ENCODE data around the gene ADCK2. TPM values are rescaled to one million over a fixed set of nuclear protein-coding genes. Genes with fewer than 3 reads are reported as not detected.

ADCK2 gene
- total RNA-seq, 3 donors from 2014 or later = 21.8 to 31.9 (median 23.6) TPM

GRCh38 chr7:140649556-140650205 is 23.1 kb upstream of the ADCK2 start:
- peak in 1 of 2 donors; percentile 3 for DNase-seq (ENCODE audit: low spot score in 2 of 2)
- Histone ChIP-seq H3K27me3 (no peaks in the 10 kb centered on the region), H3K27ac (no peak overlapping the region), H3K9me3 (no peaks in the 10 kb centered on the region), H3K4me1 (peaks cover 0 to 8% of the 10 kb centered on the region in 2 donors), H3K36me3 (no peaks in the 10 kb centered on the region), H3K4me3 (no peak overlapping the region)
- intact Hi-C loops (cut with DNase I; ENCODE audit: low total_unique reads) = no loop called here
- TF ChIP-seq POLR2AphosphoS5 (IDR thresholded peaks at IDR 0.05) = no peak
- TF ChIP-seq CTCF (IDR thresholded peaks at IDR 0.05) = no peak
- no peak for TF ChIP-seq POLR2A (IDR thresholded peaks at IDR 0.05)

- Histone ChIP-seq H3K27me3 (no peaks in the 10 kb centered on the region), H3K36me3 (no peaks in the 10 kb centered on the region), H3K9me3 (no peaks in the 10 kb centered on the region), H3K4me3 (no peak overlapping the region), H3K4me1 (peaks cover 0 to 8% of the 10 kb centered on the region in 2 donors), H3K27ac (no peak overlapping the region)
- DNase-seq (ENCODE audit: low spot score in 2 of 2) = no peak
- TF ChIP-seq POLR2A (IDR thresholded peaks at IDR 0.05) (no peak), POLR2AphosphoS5 (IDR thresholded peaks at IDR 0.05) (no peak), CTCF (IDR thresholded peaks at IDR 0.05) (no peak)
- intact Hi-C loops (cut with DNase I; ENCODE audit: low total_unique reads) = no loop called here
Observed at GRCh38 chr7:140650367-140650766, 22.4 kb upstream of the ADCK2 start.

GRCh38 chr7:140653319-140654108 is 19.2 kb upstream of the ADCK2 start:
- peak in 1 of 2 donors; percentile 27 for DNase-seq (ENCODE audit: low spot score in 2 of 2)
- no peak overlapping the region for H3K4me3 ChIP-seq
- no peak overlapping the region for H3K27ac ChIP-seq
- H3K36me3 ChIP-seq = no peaks in the 10 kb centered on the region
- intact Hi-C loops (cut with DNase I; ENCODE audit: low total_unique reads) = no loop called here
- no peaks in the 10 kb centered on the region for H3K27me3 ChIP-seq
- peaks cover 0 to 8% of the 10 kb centered on the region in 2 donors for H3K4me1 ChIP-seq
- TF ChIP-seq CTCF (IDR thresholded peaks at IDR 0.05) (peak; percentile 62 to 90 (median 89)), POLR2A (IDR thresholded peaks at IDR 0.05) (no peak), POLR2AphosphoS5 (IDR thresholded peaks at IDR 0.05) (peak in 2 of 3 donors; percentile 24 to 39)
- no peaks in the 10 kb centered on the region for H3K9me3 ChIP-seq

- no peak for DNase-seq (ENCODE audit: low spot score in 2 of 2)
- Histone ChIP-seq H3K4me3 (no peak overlapping the region), H3K36me3 (no peaks in the 10 kb centered on the region), H3K9me3 (no peaks in the 10 kb centered on the region), H3K27ac (no peak overlapping the region), H3K4me1 (peaks cover 0 to 8% of the 10 kb centered on the region in 2 donors), H3K27me3 (no peaks in the 10 kb centered on the region)
- TF ChIP-seq POLR2AphosphoS5 (IDR thresholded peaks at IDR 0.05) (no peak), POLR2A (IDR thresholded peaks at IDR 0.05) (no peak), CTCF (IDR thresholded peaks at IDR 0.05) (no peak)
- intact Hi-C loops (cut with DNase I; ENCODE audit: low total_unique reads) = no loop called here
Observed at GRCh38 chr7:140654109-140654387, 18.7 kb upstream of the ADCK2 start.

- no peaks in the 10 kb centered on the region for H3K36me3 ChIP-seq
- H3K4me3 ChIP-seq = no peak overlapping the region
- no peak overlapping the region for H3K27ac ChIP-seq
- TF ChIP-seq CTCF (IDR thresholded peaks at IDR 0.05) (no peak), POLR2AphosphoS5 (IDR thresholded peaks at IDR 0.05) (no peak), POLR2A (IDR thresholded peaks at IDR 0.05) (no peak)
- H3K4me1 ChIP-seq = peaks cover 0 to 8% of the 10 kb centered on the region in 2 donors
- intact Hi-C loops (cut with DNase I; ENCODE audit: low total_unique reads) = loop anchor here (1.0 kb wide), 1 partner anchor 127 kb away; no protein-coding TSS in a partner anchor
- no peaks in the 10 kb centered on the region for H3K27me3 ChIP-seq
- H3K9me3 ChIP-seq = no peaks in the 10 kb centered on the region
- DNase-seq (ENCODE audit: low spot score in 2 of 2) = no peak
Observed at GRCh38 chr7:140654661-140655060, 18.1 kb upstream of the ADCK2 start.
